Spleen (tissue), 11 donors: ENCODE results near the gene S100A13. TPM values are rescaled to one million over a fixed set of nuclear protein-coding genes. Genes with fewer than 3 reads are reported as not detected.
A peak's percentile ranks its signal among the peaks of the same experiment; 100 is the strongest.
"Not testable (repeated sequence)": the region's sequence is repeated elsewhere in the genome, so short reads cannot be mapped to it uniquely, and the experiment has no call there.

Experiments
- DNase-seq: peaks from one replicate; pipeline ENCODE4 v3.0.0-alpha.2; 2020
- H3K27ac ChIP-seq, 8 donors: fragments of 200-600 bp; sonication (generic) in 7 of 8; 1 replicate in 4 of 8; 2 replicates in 4 of 8; pipeline versions ENCODE4 v1.5.0 to v1.8.0; 2016 to 2021; ENCODE audit warnings: inconsistent platforms in 4 of 8, mild to moderate bottlenecking in 4 of 8, moderate library complexity in 1 of 8
- H3K27me3 ChIP-seq, 7 donors: fragments of 200-600 bp; sonication (generic) in 6 of 7; replicated peaks in 1 of 7; 1 replicate in 4 of 7; 2 replicates in 3 of 7; pipeline versions ENCODE4 v1.5.0 to v1.8.0; 2016 to 2021; ENCODE audit warnings: inconsistent platforms in 3 of 7, mild to moderate bottlenecking in 1 of 7
- H3K36me3 ChIP-seq, 6 donors: fragments of 200-600 bp; sonication (generic) in 5 of 6; 1 replicate in 4 of 6; 2 replicates in 2 of 6; pipeline versions ENCODE4 v1.5.0 to v1.8.0; 2016 to 2021; ENCODE audit warnings: inconsistent platforms in 2 of 6
- H3K4me1 ChIP-seq, 6 donors: fragments of 200-600 bp; sonication (generic) in 5 of 6; 1 replicate in 3 of 6; 2 replicates in 3 of 6; pipeline versions ENCODE4 v1.5.0 to v1.8.0; 2016 to 2021; ENCODE audit warnings: inconsistent platforms in 3 of 6
- H3K4me3 ChIP-seq, 8 donors: fragments of 200-600 bp; sonication (generic) in 7 of 8; 1 replicate in 4 of 8; 2 replicates in 4 of 8; pipeline versions ENCODE4 v1.5.0 to v1.8.0; 2016 to 2021; ENCODE audit warnings: inconsistent platforms in 4 of 8, mild to moderate bottlenecking in 4 of 8, moderate library complexity in 2 of 8
- H3K9me3 ChIP-seq, 8 donors: fragments of 200-600 bp; sonication (generic) in 7 of 8; 1 replicate in 4 of 8; 2 replicates in 4 of 8; pipeline versions ENCODE4 v1.5.0 to v1.8.0; 2016 to 2021; ENCODE audit warnings: inconsistent platforms in 4 of 8
- CTCF ChIP-seq, 11 experiments: fragments of 200-600 bp in 7 of 11; fragments of 450-650 bp in 4 of 11; sonication (generic) in 4 of 11; IDR thresholded peaks in 8 of 11; conservative IDR thresholded peaks in 3 of 11; 1 replicate in 7 of 11; 2 replicates in 4 of 11; pipeline versions ENCODE4 v1.4.0 to v1.8.0; 2016 to 2021; ENCODE audit warnings: antibody characterized with exemption in 11 of 11, inconsistent platforms in 4 of 11, mild to moderate bottlenecking in 1 of 11
- POLR2A ChIP-seq, 3 donors: fragments of 450-650 bp; IDR thresholded peaks; one replicate each; pipeline ENCODE4 v1.5.1; 2017; ENCODE audit warnings: antibody characterized with exemption in 3 of 3, mild to moderate bottlenecking in 1 of 3
- POLR2AphosphoS5 ChIP-seq, 3 donors: sonication (generic); formaldehyde crosslinking; IDR thresholded peaks; one replicate each; pipeline ENCODE4 v1.5.1; 2017; ENCODE audit warnings: antibody characterized with exemption in 3 of 3
- WGBS, 5 donors: extraction: QIAGEN DNeasy Blood & Tissue Kit in 3 of 5; methylation state at CpG; one replicate each; pipeline versions ENCODE4 v1.1.5 to v1.1.7; 2013 to 2018; 5-methylcytosine and 5-hydroxymethylcytosine counted together
- intact Hi-C: fragments of 100-400 bp; cut with DNase I; formaldehyde crosslinking; loops from one replicate; pipeline ENCODE4 v1.15.0; 2023; ENCODE audit warnings: low total_unique reads
- polyA plus RNA-seq, 3 donors: library from polyadenylated mRNA; stranded (reverse); fragments of 200-250 nt; gene quantifications; one replicate each; pipeline ENCODE4 v1.2.1, GENCODE V29; 2013
- total RNA-seq, 7 donors: library from RNA; depleted of rRNA in 3 of 7; stranded (reverse); fragments of >200 nt in 3 of 7; fragmentation: NEBNext Ultra II Directional in 4 of 7; extraction: Animal tissue kit (Norgen Biotek cat#: 25700) in 4 of 7; gene quantifications; one replicate each; pipeline versions ENCODE4 v1.1.0 to v1.2.1, GENCODE V29; 2016 to 2021
- donor health status: healthy with polysubstance abuse.
- donor health status: DM: no; HTN: no; CAD: no; lungs with moderate emphysema.
- donor health status: DM: no; HTN: no; CAD: no.
- donor health status: Bipolar disorder and iron deficiency.
- donor health status: healthy.
- donor health status: DM: no; HTN: no; CAD: no.
- donor health status: DM: yes; HTN: yes; CAD: no.

The S100A13 gene
- total and polyA plus RNA-seq, 10 donors = 48.8 to 146 (median 75.5) TPM

- intact Hi-C loops = no loop called here
- H3K4me3 ChIP-seq = no peak overlapping the region
- no peaks in the 10 kb centered on the region for H3K9me3 ChIP-seq
- H3K27ac ChIP-seq = peak overlapping the region in 1 of 8 donors; percentile 40
- no peak for DNase-seq
- peaks cover 0 to 92% (median 84%) of the 10 kb centered on the region in 6 donors for H3K36me3 ChIP-seq
- no peaks in the 10 kb centered on the region for H3K27me3 ChIP-seq
- TF ChIP-seq CTCF (IDR thresholded peaks at IDR 0.05 in 8 of 11, conservative IDR thresholded peaks at IDR 0.05 in 3 of 11) (no peak), POLR2AphosphoS5 (IDR thresholded peaks at IDR 0.05) (no peak), POLR2A (IDR thresholded peaks at IDR 0.05) (no peak)
- H3K4me1 ChIP-seq = peaks cover 0 to 81% (median 30%) of the 10 kb centered on the region in 6 donors
Observed at GRCh38 chr1:153643816-153644215, 16.5 kb upstream of the S100A13 start.

GRCh38 chr1:153643100-153643499 lies 15.8 kb upstream of the S100A13 start:
- no peak for DNase-seq
- peaks cover 0 to 87% (median 32%) of the 10 kb centered on the region in 6 donors for H3K4me1 ChIP-seq
- H3K27me3 ChIP-seq = no peaks in the 10 kb centered on the region
- H3K9me3 ChIP-seq = no peaks in the 10 kb centered on the region
- no peak overlapping the region for H3K27ac ChIP-seq
- intact Hi-C loops = no loop called here
- TF ChIP-seq POLR2AphosphoS5 (IDR thresholded peaks at IDR 0.05) = peak in 1 of 3 donors; percentile 16
- no peak for TF ChIP-seq CTCF (IDR thresholded peaks at IDR 0.05 in 8 of 11, conservative IDR thresholded peaks at IDR 0.05 in 3 of 11)
- H3K4me3 ChIP-seq = no peak overlapping the region
- 91 to 93% (median 93%) methylated on average over 11 of the region's 11 CpGs for WGBS, 5 donors
- H3K36me3 ChIP-seq = peaks cover 2 to 99% (median 91%) of the 10 kb centered on the region in 6 donors

- no peak overlapping the region for H3K4me3 ChIP-seq
- no peaks in the 10 kb centered on the region for H3K9me3 ChIP-seq
- WGBS, 5 donors = 82 to 92% (median 90%) methylated on average over 11 of the region's 11 CpGs
- peaks cover 6 to 100% (median 99%) of the 10 kb centered on the region in 6 donors for H3K36me3 ChIP-seq
- DNase-seq = no peak
- intact Hi-C loops = no loop called here
- TF ChIP-seq POLR2AphosphoS5 (IDR thresholded peaks at IDR 0.05) (peak in 1 of 3 donors; percentile 15), POLR2A (IDR thresholded peaks at IDR 0.05) (no peak), CTCF (IDR thresholded peaks at IDR 0.05 in 8 of 11, conservative IDR thresholded peaks at IDR 0.05 in 3 of 11) (no peak)
- H3K4me1 ChIP-seq = peaks cover 5 to 93% (median 35%) of the 10 kb centered on the region in 6 donors
- no peaks in the 10 kb centered on the region for H3K27me3 ChIP-seq
- H3K27ac ChIP-seq = no peak overlapping the region
Observed at GRCh38 chr1:153642161-153642560, 14.9 kb upstream of the S100A13 start.

- DNase-seq = no peak
- intact Hi-C loops = no loop called here
- Histone ChIP-seq H3K9me3 (no peaks in the 10 kb centered on the region), H3K4me3 (no peak overlapping the region), H3K36me3 (peaks cover 8 to 100% (median 97%) of the 10 kb centered on the region in 6 donors), H3K4me1 (peaks cover 12 to 93% (median 37%) of the 10 kb centered on the region in 6 donors), H3K27me3 (no peaks in the 10 kb centered on the region), H3K27ac (no peak overlapping the region)
- 70 to 86% (median 79%) methylated on average over 6 of the region's 6 CpGs for WGBS, 5 donors
- no peak for TF ChIP-seq POLR2A (IDR thresholded peaks at IDR 0.05)
- no peak for TF ChIP-seq CTCF (IDR thresholded peaks at IDR 0.05 in 8 of 11, conservative IDR thresholded peaks at IDR 0.05 in 3 of 11)
- no peak for TF ChIP-seq POLR2AphosphoS5 (IDR thresholded peaks at IDR 0.05)
Observed at GRCh38 chr1:153640861-153641260, 13.6 kb upstream of the S100A13 start.

- H3K4me1 ChIP-seq = peaks cover 18 to 93% (median 40%) of the 10 kb centered on the region in 6 donors
- H3K36me3 ChIP-seq = peaks cover 8 to 100% (median 91%) of the 10 kb centered on the region in 6 donors
- H3K27me3 ChIP-seq, DNase-seq, H3K9me3 ChIP-seq, H3K27ac ChIP-seq, intact Hi-C loops, H3K4me3 ChIP-seq: not testable (repeated sequence)
- WGBS, 5 donors = 95 to 98% (median 96%) methylated on average over 5 of the region's 5 CpGs
Observed at GRCh38 chr1:153640213-153640612, 12.9 kb upstream of the S100A13 start.
